Adipocyte (in vitro differentiated cells): ENCODE data around the gene RNFT1.
"Not testable (repeated sequence)": the region's sequence is repeated elsewhere in the genome, so short reads cannot be mapped to it uniquely, and the experiment has no call there.

Experiments used
- DNase-seq: peaks from one replicate; pipeline ENCODE4 v3.0.0-alpha.2; 2015; ENCODE audit warnings: low read depth
- H3K27me3 ChIP-seq: replicated peaks from 2 replicates; pipeline ENCODE4 v1.7.0; 2013; ENCODE audit warnings: mild to moderate bottlenecking, low read length, moderate library complexity; ENCODE audit not compliant: control insufficient read depth, insufficient read depth
- H3K36me3 ChIP-seq: 2 replicates; pipeline ENCODE4 v1.7.0; 2013; ENCODE audit warnings: low read length, mild to moderate bottlenecking, moderate library complexity; ENCODE audit not compliant: control insufficient read depth, insufficient read depth, severe bottlenecking
- H3K4me1 ChIP-seq: 2 replicates; pipeline ENCODE4 v1.7.0; 2013; ENCODE audit warnings: mild to moderate bottlenecking, low read length, moderate library complexity; ENCODE audit not compliant: control insufficient read depth, insufficient read depth
- H3K4me3 ChIP-seq: 2 replicates; pipeline ENCODE4 v1.7.0; 2013; ENCODE audit warnings: mild to moderate bottlenecking, low read length, moderate library complexity
- H3K9ac ChIP-seq: 2 replicates; pipeline ENCODE4 v1.7.0; 2013; ENCODE audit warnings: mild to moderate bottlenecking, low read length, moderate library complexity
- H3K9me3 ChIP-seq: 2 replicates; pipeline ENCODE4 v1.7.0; 2013; ENCODE audit warnings: mild to moderate bottlenecking, low read length, moderate library complexity; ENCODE audit not compliant: control insufficient read depth

Gene RNFT1

DNA sequence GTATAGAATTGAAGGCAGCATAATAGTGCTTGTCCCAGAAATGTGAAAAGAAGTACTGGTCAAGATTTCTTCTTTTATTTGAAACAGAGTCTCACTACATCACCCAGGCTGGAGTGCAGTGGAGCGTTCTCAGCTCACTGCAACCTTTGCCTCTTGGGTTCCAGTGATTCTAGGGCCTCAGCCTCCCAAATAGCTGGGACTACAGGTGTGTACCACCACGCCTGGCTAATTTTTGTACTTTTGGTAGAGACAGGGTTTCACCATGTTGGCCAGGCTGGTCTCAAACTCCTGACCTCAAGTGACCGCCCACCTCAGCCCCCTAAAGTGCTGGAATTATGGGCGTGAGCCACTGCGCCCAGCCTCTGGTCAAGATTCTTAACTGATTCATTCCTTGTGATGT, 43.9 kb downstream of the RNFT1 start:
- not testable (repeated sequence) for DNase-seq, H3K4me3 ChIP-seq, H3K9ac ChIP-seq, H3K27me3 ChIP-seq, H3K4me1 ChIP-seq, H3K9me3 ChIP-seq
- H3K36me3 ChIP-seq = peaks cover 57% of the 10 kb centered on the region

DNA sequence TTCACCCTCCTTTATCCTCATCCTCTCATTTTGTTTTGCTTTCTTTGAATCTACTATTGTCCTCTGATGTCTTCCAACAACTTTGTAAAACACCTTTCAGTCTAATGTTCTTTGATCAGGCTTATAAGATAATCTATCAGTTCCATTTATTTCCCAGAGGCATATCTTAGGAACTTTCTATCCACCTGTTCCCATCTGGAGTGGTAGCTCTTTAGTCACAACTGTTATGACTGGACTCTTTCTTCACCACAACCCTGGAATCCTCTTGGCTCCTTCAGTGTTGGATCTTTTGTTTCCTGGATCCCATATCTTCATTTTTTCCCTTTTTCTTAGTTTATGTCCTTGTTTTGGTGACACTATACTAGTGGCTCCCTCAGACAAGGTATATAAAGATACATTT, 48.1 kb downstream of the RNFT1 start:
- peaks cover 61% of the 10 kb centered on the region for H3K36me3 ChIP-seq
- H3K27me3 ChIP-seq = no peaks in the 10 kb centered on the region
- H3K4me3 ChIP-seq = no peak overlapping the region
- no peaks in the 10 kb centered on the region for H3K4me1 ChIP-seq
- no peak overlapping the region for H3K9ac ChIP-seq
- no peak for DNase-seq
- H3K9me3 ChIP-seq = no peaks in the 10 kb centered on the region

DNA sequence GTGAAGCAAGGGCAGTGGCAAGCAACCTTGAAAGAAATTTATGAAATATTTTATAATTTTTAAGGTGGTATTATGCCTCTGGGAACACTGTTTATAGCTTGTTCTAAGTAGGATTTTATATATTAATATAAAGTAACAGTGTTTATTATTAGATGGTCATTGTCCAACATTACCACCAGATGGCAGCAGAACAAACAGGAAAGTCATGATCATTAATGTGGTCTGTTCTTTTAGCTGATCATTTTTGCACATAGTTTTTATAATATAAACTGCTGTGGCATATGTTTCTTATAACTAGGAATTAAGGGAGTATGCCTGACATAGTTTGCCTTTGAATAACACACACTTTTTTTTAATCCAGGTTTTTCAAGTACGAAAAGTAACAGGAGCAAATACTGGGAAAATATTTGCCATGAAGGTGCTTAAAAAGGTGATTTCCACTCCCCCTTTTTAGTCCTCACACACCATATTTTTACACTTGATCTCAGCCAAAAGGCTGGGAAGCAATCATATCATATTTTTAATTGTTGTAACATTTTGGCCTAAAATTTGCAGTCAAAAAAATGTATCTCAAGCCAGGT, 50.2 kb downstream of the RNFT1 start:
- peak; percentile 88 for DNase-seq
- H3K9me3 ChIP-seq = no peaks in the 10 kb centered on the region
- peaks cover 56% of the 10 kb centered on the region for H3K36me3 ChIP-seq
- no peak overlapping the region for H3K4me3 ChIP-seq
- no peaks in the 10 kb centered on the region for H3K27me3 ChIP-seq
- H3K4me1 ChIP-seq = no peaks in the 10 kb centered on the region
- H3K9ac ChIP-seq = no peak overlapping the region

DNA sequence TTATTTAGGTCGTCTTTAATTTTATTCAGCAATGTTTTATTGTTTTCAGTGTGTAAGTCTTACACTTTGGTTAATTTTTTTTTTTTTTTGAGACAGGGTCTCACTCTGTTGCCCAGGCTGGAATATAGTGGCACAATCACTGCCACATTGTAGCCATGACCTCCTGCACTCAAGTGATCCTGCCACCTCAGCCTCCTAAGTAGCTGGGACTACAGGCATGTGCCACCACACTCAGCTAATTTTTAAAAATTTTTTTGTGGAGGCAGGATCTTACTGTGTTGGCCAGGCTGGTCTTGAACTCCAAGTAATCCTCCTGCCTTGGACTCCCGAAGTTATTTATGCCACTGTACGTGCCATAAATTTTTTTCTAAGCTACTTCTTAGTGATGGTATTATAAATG, 57.1 kb downstream of the RNFT1 start:
- Histone ChIP-seq H3K36me3 (peaks cover 12% of the 10 kb centered on the region), H3K27me3 (no peaks in the 10 kb centered on the region)

DNA sequence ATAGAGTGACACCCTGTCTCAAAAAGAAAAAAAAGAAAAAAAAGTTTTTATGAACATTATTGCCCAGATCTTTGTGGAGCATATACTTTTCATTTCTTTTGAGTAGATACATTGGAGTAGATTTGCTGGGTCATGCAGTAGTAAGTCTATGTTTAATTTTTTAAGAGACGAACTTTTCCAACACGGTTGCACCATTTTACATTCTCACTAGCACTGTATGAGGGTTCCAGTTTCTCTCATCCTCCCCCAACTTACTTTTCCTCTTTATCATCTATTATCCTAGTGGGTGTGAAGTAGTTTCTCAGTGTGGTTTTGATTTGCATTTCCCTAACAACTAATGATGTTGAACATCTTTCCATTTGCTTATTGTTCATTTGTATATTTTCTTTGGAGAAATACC, 61.1 kb downstream of the RNFT1 start:
- H3K4me1 ChIP-seq = peaks cover 6% of the 10 kb centered on the region
- H3K9ac ChIP-seq = no peak overlapping the region
- H3K4me3 ChIP-seq = no peak overlapping the region
- no peaks in the 10 kb centered on the region for H3K9me3 ChIP-seq
- no peaks in the 10 kb centered on the region for H3K27me3 ChIP-seq
- no peaks in the 10 kb centered on the region for H3K36me3 ChIP-seq
- no peak for DNase-seq

More for the DNA sequence above, 57.1 kb downstream of the RNFT1 start:
- DNase-seq = no peak
- Histone ChIP-seq H3K4me1 (no peaks in the 10 kb centered on the region), H3K9me3 (no peaks in the 10 kb centered on the region), H3K9ac (no peak overlapping the region), H3K4me3 (no peak overlapping the region)
